Right renal pelvis (tissue), 4 donors: ENCODE data around the gene DHRS4. TPM values are rescaled to one million over a fixed set of nuclear protein-coding genes. Genes with fewer than 3 reads are reported as not detected.
"Not testable (repeated sequence)": the region's sequence is repeated elsewhere in the genome, so short reads cannot be mapped to it uniquely, and the experiment has no call there.

Experiments
- DNase-seq, 4 donors: peaks; one replicate each; pipeline ENCODE4 v3.0.0-alpha.2; 2013; ENCODE audit warnings: low read depth in 4 of 4, low spot score in 3 of 4, missing footprints in 1 of 4
- polyA plus RNA-seq, 4 donors: library from polyadenylated mRNA; unstranded; fragments of 120-200 nt; gene quantifications; one replicate each; pipeline ENCODE4 v1.2.1, GENCODE V29; 2013; ENCODE audit not compliant: insufficient read length in 4 of 4

The DHRS4 gene
- polyA plus RNA-seq, 4 donors = 39.2 to 64.1 (median 45.3) TPM

DNA sequence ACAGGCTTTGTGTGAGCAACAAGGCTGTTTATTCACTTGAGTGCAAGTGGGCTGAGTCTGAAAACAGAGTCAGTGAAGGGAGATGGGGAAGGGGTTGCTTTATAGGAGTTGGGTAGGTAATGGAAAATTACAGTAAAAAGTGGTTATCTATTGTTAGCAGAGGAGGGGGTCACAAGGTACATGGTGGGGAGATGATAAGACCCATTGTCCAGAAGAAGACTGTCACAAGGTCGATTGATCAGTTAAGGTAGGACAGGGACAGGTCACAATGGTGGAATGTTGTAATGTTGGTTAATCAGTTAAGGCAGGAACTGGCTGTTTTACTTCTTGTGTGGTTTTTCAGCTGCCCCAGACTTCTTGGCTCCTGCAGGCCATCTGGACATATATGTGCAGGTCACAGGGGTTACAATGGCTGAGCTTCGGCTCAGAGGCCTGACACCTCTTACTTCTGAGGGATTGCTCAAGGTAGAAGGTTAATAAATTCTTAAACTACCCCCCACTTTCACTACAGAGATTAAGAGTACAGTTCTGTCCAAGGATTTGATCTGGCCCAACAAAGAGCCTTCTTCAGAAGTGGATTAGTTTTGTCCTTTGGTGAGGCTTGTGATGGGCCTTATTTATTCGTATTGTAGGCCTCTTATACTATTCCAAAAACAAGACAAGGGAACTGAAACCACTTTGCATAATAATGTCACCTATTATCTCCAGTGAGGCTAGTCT lies 13.8 kb upstream of the DHRS4 start:
- no peak for DNase-seq

DNA sequence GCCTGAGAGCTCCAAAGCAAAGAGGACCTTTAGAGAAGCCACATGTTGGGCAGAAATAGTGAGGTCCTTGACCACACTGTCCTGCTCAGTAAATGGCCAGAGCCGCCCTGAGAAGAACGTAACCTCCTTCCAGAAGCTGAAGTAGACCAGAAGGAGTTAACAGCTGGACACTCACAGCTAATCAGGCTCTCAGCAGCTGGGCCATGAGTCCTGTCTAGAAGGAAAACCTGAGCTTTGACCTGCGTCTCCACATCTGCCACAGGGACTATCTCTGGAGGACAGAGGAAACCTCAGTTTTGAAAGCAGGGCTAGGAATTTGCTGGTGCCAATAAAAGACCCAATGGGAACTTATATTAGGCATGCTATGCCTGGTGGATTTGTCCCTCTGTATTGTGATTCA lies 12.3 kb upstream of the DHRS4 start:
- no peak for DNase-seq

- no peak for DNase-seq
Measured at GRCh38 chr14:23941669-23942068, 11.9 kb upstream of the DHRS4 start.

DNA sequence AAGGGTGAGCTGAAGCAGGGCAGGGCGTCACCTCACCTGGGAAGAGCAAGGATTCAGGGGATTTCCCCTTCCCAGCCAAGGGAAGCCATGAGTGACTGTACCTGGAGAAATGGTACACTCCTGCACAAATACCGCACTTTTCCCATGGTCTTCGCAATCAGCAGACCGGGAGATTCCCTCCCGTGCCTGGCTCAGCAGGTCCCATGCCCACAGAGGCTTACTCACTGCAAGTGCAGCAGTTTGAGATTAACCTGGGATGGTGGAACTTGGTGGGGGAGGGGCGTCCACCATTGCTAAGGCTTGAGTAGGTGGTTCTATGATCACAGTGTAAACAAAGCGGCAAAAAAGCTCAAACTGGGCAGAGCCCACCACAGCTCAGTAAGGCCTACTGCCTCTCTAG lies 11.0 kb upstream of the DHRS4 start:
- no peak for DNase-seq

DNA sequence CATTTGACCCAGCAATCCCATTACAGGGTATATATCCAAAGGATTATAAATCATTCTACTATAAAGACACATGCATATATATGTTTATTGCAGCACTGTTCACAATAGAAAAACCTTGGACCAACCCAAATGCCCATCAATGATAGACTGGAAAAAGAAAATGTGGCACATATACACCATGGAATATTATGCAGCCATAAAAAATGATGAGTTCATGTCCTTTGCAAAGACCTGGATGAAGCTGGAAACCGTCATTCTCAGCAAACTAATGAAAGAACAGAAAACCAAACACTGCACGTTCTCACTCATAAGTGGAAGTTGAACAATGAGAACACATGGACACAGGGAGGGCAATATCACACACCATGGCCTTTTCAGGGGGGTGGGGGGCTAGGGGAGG lies 4.5 kb upstream of the DHRS4 start:
- DNase-seq = not testable (repeated sequence)

- DNase-seq = no peak
Measured at GRCh38 chr14:23950411-23951135, 3.0 kb upstream of the DHRS4 start.

GRCh38 chr14:23951136-23951466 lies 2.5 kb upstream of the DHRS4 start:
- not testable (repeated sequence) for DNase-seq

GRCh38 chr14:23951590-23952201 lies 1.9 kb upstream of the DHRS4 start:
- DNase-seq = no peak

DNA sequence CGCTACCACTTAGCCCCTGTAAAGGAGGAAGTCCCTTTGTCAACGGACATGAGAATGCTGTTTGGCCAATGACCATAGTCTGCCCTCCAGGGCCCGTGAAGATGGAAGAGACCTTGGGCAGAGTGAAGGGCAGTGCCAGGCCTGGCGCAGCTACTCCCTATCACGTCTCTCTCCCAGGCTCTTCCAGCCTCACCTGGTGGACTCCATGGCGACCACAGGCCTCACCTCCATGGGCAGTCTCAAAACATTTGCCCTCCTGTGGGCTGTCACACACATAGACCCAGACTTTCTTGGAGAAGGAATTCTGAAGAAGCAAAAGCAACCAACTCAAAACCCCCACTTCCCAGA lies 480 bp upstream of the DHRS4 start:
- not testable (repeated sequence) for DNase-seq

GRCh38 chr14:23954279-23954614 lies 677 bp downstream of the DHRS4 start:
- not testable (repeated sequence) for DNase-seq

GRCh38 chr14:23954965-23955364 lies 1.4 kb downstream of the DHRS4 start:
- DNase-seq = not testable (repeated sequence)

- DNase-seq = not testable (repeated sequence)
Measured at GRCh38 chr14:23955811-23956210, 2.2 kb downstream of the DHRS4 start.

DNA sequence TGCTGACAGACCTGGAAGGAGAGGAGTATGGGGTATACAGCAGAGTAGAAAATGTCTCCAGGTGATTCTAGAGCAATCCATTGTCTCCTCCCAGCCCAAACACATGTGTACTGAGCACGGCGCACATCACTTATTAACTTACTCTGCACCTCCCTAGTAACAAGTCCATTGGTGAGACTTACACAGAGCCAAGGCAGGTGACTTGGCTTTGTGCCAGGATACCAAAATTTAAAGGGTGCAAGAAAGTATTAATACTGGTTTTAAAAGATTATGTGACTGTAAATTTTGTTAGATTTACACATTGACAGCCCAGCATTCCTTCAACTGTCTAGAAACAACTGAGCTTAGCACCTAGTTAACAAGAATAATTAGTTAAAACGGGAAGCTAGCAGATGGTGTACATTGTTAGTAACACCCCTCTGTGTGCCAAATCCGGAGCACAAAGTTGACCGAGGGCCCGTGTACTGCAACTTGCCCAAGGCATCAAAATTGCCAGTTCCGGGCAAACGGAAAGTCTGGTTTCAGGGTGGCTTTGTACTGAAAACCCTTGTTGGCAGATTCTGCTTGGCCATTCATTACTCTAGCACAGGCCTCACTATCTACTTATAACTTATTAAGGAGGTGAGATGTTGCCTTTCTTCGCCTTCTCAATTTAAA lies 4.5 kb downstream of the DHRS4 start:
- DNase-seq = not testable (repeated sequence)

DNA sequence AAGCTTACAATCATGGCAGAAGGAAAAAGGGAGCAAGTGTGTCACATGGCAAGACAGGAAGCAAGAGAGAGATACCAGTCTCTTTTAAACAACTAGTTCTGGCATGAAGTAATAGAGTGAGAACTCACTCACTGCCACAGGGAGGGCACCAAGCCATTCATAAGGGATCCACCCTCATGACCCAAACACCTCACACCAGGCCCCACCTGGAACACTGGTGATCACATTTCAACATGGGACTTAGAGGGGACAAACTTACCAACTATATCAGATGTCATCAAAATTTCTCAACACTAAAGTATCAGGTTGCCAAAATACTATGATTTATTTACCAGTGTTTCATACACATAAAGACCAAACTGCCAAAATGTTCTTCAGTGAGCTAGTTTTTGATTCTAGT lies 7.3 kb downstream of the DHRS4 start:
- not testable (repeated sequence) for DNase-seq

DNA sequence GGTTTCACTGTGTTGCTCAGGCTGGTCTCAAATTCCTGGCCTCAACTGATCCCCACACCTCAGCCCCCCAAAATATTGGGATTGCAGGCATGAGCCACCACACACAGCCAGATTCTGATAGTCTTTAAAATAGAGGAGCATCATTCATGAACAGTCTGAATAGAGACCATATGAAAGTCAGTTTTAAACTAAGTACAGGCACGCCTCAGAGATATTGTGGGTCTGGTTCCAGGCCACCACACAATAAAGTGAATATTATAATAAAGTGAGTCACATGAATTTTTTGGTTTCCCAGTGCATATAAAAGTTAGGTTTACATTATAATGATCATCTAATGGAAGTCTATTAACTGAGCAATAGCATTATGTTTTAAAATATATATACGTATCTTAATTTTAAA lies 8.1 kb downstream of the DHRS4 start:
- not testable (repeated sequence) for DNase-seq

GRCh38 chr14:23969130-23969480 lies 15.5 kb downstream of the DHRS4 start:
- not testable (repeated sequence) for DNase-seq

DNA sequence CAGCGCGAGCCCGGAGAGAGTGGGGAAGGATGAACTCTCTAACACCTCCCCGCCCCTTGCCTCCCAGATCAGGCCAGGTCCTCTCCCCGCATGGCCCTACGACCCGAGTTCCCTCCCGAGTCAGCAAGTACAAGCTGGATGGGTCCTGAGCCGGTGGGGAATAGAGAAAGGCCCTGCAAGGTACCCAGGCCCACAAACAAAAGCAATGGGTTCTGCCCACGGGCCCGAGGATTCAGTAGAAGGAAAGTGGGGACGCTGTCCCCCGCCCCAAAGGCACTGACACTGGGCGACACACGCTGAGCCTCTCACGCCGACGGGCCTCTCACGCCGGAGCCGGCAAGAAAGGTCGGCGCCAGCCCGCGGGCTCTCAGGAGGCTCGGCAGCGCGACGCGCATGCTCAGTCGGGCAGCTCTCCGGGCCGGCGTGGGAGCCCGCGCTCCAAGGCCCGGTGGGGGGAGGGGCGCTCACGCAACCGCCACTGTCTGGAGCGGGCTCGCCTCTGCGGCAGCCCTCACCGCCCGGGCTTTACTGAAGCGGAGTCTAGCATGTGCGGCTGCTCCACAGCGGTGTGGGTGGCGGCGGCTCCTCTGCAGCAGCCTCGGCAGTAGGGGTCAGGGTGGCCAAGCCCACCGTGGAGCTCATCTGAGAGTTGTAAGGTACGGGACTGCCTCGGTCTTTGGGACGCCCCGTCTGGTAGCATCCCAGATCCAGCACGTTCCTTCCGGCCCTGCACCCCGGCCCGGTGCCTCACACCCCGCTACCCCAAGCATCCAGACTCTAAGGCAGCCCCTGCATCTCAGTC lies 16.1 kb downstream of the DHRS4 start:
- not testable (repeated sequence) for DNase-seq

DNA sequence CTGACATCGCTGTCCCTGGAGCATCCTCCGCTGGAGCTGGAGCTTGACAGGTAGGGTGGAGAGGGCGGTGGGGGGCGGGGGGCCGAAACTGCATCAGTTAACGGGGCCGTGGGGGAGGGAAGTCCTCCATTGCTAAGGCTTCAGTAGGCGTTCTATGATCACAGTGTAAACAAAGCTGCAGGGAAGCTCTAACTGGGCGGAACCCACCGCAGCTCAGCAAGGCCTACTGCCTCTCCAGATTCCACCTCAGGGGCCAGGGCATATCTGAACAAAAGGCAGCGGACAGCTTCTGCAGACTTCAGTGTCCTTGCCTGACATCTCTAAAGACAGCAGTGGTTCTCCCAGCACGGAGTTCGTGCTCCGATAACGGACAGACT lies 16.7 kb downstream of the DHRS4 start:
- DNase-seq = not testable (repeated sequence)

DNA sequence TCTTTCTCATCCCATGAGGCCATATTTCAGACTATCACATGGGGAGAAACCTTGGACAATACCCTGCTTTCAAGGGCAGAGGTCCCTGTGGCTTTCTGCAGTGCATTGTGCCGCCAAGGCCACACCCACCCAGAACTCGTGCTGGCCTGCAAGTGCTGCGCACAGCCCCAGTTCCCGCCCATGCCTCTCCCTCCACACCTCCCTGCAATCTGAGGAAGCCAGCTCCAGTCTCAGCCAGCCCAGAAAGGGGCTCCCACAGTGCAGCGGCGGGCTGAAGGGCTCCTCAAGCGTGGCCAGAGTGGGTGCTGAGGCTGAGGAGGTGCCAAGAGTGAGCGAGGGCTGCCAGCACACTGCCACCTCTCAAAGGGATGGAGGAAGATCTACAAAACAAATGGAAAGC lies 19.6 kb downstream of the DHRS4 start:
- DNase-seq = not testable (repeated sequence)

DNA sequence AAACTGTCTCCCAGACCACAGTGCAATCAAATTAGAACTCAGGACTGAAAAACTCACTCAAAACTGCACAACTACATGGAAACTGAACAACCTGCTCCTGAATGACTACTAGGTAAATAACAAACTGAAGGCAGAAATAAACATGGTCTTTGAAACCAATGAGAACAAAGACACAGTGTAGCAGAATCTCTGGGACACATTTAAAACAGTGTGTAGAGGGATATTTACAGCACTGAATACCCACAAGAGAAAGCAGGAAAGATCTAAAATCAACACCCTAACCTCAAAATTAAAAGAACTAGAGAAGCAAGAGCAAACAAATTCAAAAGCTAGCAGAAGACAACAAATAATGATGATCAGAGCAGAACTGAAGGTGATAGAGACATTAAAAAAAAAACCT lies 20.5 kb downstream of the DHRS4 start:
- DNase-seq = not testable (repeated sequence)

DNA sequence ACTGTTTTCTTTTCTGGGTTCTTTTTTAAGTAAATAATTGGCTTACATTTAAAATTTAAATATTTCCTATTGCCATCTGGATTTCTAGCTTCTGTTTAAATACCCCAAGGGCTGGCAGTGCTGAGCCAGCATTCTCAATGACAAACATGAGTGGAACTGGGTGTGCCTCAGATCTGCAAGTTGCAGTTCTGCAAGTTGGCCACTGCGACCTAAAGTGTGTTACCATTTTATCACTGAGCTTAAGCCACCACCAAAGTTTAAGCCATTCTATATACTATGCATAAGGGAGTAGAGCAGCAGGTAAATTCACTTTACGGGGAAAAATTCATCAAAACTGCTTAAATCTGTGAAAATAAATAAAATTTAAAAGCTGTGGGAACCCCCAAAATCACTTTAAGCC lies 23.6 kb downstream of the DHRS4 start:
- not testable (repeated sequence) for DNase-seq
